HT1080 (cell line): ENCODE results near the gene NYAP2. TPM values are rescaled to one million over a fixed set of nuclear protein-coding genes. Genes with fewer than 3 reads are reported as not detected.

Source experiments
- DNase-seq: peaks from one replicate; pipeline ENCODE4 v3.0.0-alpha.2; 2015; ENCODE audit warnings: low read depth
- small RNA-seq: library from RNA; depleted of rRNA; stranded (forward); fragments of <200 nt; gene quantifications from one replicate; pipeline ENCODE3, GENCODE V24; 2014
- total RNA-seq: library from RNA; depleted of rRNA; stranded (reverse); fragments of >200 nt; shearing (Covaris generic); gene quantifications from 2 replicates; pipeline ENCODE4 v1.2.3, GENCODE V29; 2014

The NYAP2 gene
- total RNA-seq, 1 experiment from 2014 or later: not detected

GRCh38 chr2:225693259-225693658 is 293.7 kb downstream of the NYAP2 start:
- no peak for DNase-seq

- no peak for DNase-seq
Measured at GRCh38 chr2:225694664-225695063, 295.2 kb downstream of the NYAP2 start.

- DNase-seq: no peak
Measured at GRCh38 chr2:225697936-225698335, 298.4 kb downstream of the NYAP2 start.

Small RNA genes lying within 50 kb of the gene (small RNA-seq; reads per million reads assigned to genes)
- gene AC016717.1: not detected
